ENCODE results near the gene CCNY.

- TF ChIP-seq YY1 (IDR thresholded peaks at IDR 0.05; ENCODE audit: insufficient read depth, insufficient read length) (no peak), SUZ12 (IDR thresholded peaks at IDR 0.05; ENCODE audit: extremely low read depth, insufficient read depth, insufficient read length) (no peak)
Measured at GRCh38 chr10:35306852-35307251, 29.5 kb upstream of the CCNY start.
